GM12878 (cell line): Measurements from ENCODE around the gene PRSS8. TPM values are rescaled to one million over a fixed set of nuclear protein-coding genes. Genes with fewer than 3 reads are reported as not detected.

Source experiments
- ATAC-seq: fragments of 200-7000 bp; cut with Tn5 transposase; 3 replicates; pipeline ENCODE4 v1.9.1; 2020; ENCODE audit warnings: mild to moderate bottlenecking, moderate library complexity
- BruUV-seq: library from RNA; stranded (reverse); fragments of 400-500 nt; replicated peaks from 2 replicates; lab custom pipeline; 2021; lab: Mats Ljungman, UMichigan
- CTCF ChIA-PET: fragments of 300-600 bp; sonication (Branson Sonifier 250); formaldehyde crosslinking; extraction: SDS; loops from one replicate; lab custom pipeline; 2021; ENCODE audit warnings: inconsistent platforms; lab: Yijun Ruan, JAX
- POLR2A ChIA-PET: fragments of 350-600 bp; formaldehyde crosslinking; extraction: SDS; loops from one replicate; lab custom pipeline; 2021; ENCODE audit warnings: inconsistent platforms; lab: Charles Lee
- RAD21 ChIA-PET: fragments of 300-600 bp; sonication (Branson Sonifier 250); formaldehyde crosslinking; loops from one replicate; lab custom pipeline; 2023; ENCODE audit warnings: antibody characterized with exemption; ENCODE audit not compliant: unreplicated experiment; lab: Charles Lee
- SMC1A ChIA-PET: fragments of 300-600 bp; sonication (Branson Sonifier 250); formaldehyde crosslinking; loops from one replicate; lab custom pipeline; 2023; ENCODE audit not compliant: unreplicated experiment, uncharacterized antibody; lab: Charles Lee
- DNase-seq: peaks from one replicate; pipeline ENCODE4 v3.0.0-alpha.2; 2011; ENCODE audit warnings: low read depth, low spot score
- FAIRE-seq: peaks from 3 replicates; lab custom pipeline; 2011; peaks lifted over from hg19 to GRCh38; lab: Jason Lieb, UNC
- H2AFZ ChIP-seq: 2 replicates; pipeline ENCODE4 v1.6.0; 2011; ENCODE audit warnings: low read depth, low read length, control low read depth; ENCODE audit not compliant: control insufficient read depth
- H3K27ac ChIP-seq: 2 replicates; pipeline ENCODE4 v1.5.1; 2011; ENCODE audit warnings: control low read depth; ENCODE audit not compliant: control insufficient read depth, insufficient read depth
- H3K27me3 ChIP-seq, 2 experiments: replicated peaks in 1 of 2; 2 replicates each; pipeline versions ENCODE4 v1.6.0 to v1.6.1; 2011; ENCODE audit warnings: low read length in 1 of 2; ENCODE audit not compliant: control insufficient read depth in 2 of 2, insufficient read depth in 2 of 2
- H3K36me3 ChIP-seq, 2 experiments: 2 replicates each; pipeline ENCODE4 v1.5.1; 2011; ENCODE audit warnings: low read length in 1 of 2; ENCODE audit not compliant: control insufficient read depth in 2 of 2, insufficient read depth in 2 of 2
- H3K4me1 ChIP-seq: 2 replicates; pipeline ENCODE4 v1.6.1; 2011; ENCODE audit warnings: mild to moderate bottlenecking, low read length, moderate library complexity, mixed read lengths; ENCODE audit not compliant: control insufficient read depth, insufficient read depth
- H3K4me2 ChIP-seq: 2 replicates; pipeline ENCODE4 v1.6.0; 2011; ENCODE audit warnings: control low read depth; ENCODE audit not compliant: control insufficient read depth, insufficient read depth
- H3K4me3 ChIP-seq: fragments of 200-600 bp; sonication (generic); 2 replicates; pipeline ENCODE4 v1.5.1; 2016
- H3K79me2 ChIP-seq: 2 replicates; pipeline ENCODE4 v1.6.0; 2011; ENCODE audit warnings: low read length; ENCODE audit not compliant: control insufficient read depth, insufficient read depth
- H3K9ac ChIP-seq: 2 replicates; pipeline ENCODE4 v1.8.0; 2011; ENCODE audit warnings: low read length, control low read depth, mixed read lengths; ENCODE audit not compliant: control insufficient read depth, insufficient read depth
- H3K9me3 ChIP-seq: replicated peaks from 3 replicates; pipeline ENCODE4 v1.5.1; 2011; ENCODE audit warnings: mild to moderate bottlenecking, low read length; ENCODE audit not compliant: control insufficient read depth, insufficient read depth
- H4K20me1 ChIP-seq: 2 replicates; pipeline ENCODE4 v1.6.0; 2011; ENCODE audit not compliant: control insufficient read depth, insufficient read depth
- CBX3 ChIP-seq: fragments of 200-600 bp; sonication (generic); IDR thresholded peaks from 2 replicates; pipeline ENCODE4 v1.6.1; 2016; ENCODE audit warnings: low read depth, borderline replicate concordance
- DPF2 ChIP-seq: fragments of 450-650 bp; IDR thresholded peaks from 2 replicates; pipeline ENCODE4 v1.6.1; 2017; ENCODE audit warnings: mild to moderate bottlenecking
- NFIC ChIP-seq: IDR thresholded peaks from 2 replicates; pipeline ENCODE4 v1.6.1; 2012; ENCODE audit warnings: low read depth, mild to moderate bottlenecking, inconsistent platforms, low read length, moderate library complexity
- POLR2A ChIP-seq: IDR thresholded peaks from 2 replicates; pipeline ENCODE4 v1.6.1; 2011; ENCODE audit warnings: low read depth, mild to moderate bottlenecking, low read length
- POLR2AphosphoS5 ChIP-seq: IDR thresholded peaks from 2 replicates; pipeline ENCODE4 v1.6.1; 2011; ENCODE audit warnings: mild to moderate bottlenecking, low read length, inconsistent platforms
- RFX5 ChIP-seq: IDR thresholded peaks from 2 replicates; pipeline ENCODE4 v1.6.1; 2011; ENCODE audit warnings: low read depth, low read length, improper control_type of control experiment
- STAT1 ChIP-seq: fragments of 450-650 bp; conservative IDR thresholded peaks from 2 replicates; pipeline ENCODE4 v1.6.1; 2014; ENCODE audit warnings: antibody characterized with exemption, mild to moderate bottlenecking
- SUZ12 ChIP-seq: fragments of 200-600 bp; sonication (generic); IDR thresholded peaks from one replicate; pipeline ENCODE4 v1.6.1; 2018; ENCODE audit warnings: antibody characterized with exemption, mild to moderate bottlenecking; ENCODE audit not compliant: unreplicated experiment
- WGBS: methylation state at CpG from one replicate; pipeline ENCODE4 v1.1.6; 2016; ENCODE audit warnings: low lambda C conversion rate; ENCODE audit not compliant: insufficient replicate concordance, insufficient coverage; ENCODE audit errors: missing lambda C conversion rate; 5-methylcytosine and 5-hydroxymethylcytosine counted together
- in situ Hi-C: fragments of 300-500 bp; cut with MboI; formaldehyde crosslinking; loops from 9 replicates; pipeline ENCODE4 v1.14.3; 2018; ENCODE audit warnings: mixed read lengths
- intact Hi-C: fragments of 100-400 bp; cut with micrococcal nuclease; formaldehyde crosslinking; loops from one replicate; pipeline ENCODE4 v1.14.2; 2022; ENCODE audit not compliant: unreplicated experiment
- polyA plus RNA-seq, 11 experiments: library from polyadenylated mRNA; depleted of rRNA in 4 of 11; unstranded in 6 of 11; stranded (reverse) in 5 of 11; fragments of >200 nt; fragmentation: Nextera tagmentation in 4 of 11; fragmentation: Illumina TruSeq in 1 of 11; extraction: Ambion mirVana in 4 of 11; extraction: Trizol in 1 of 11; gene quantifications; 1 replicate in 1 of 11; 2 replicates in 10 of 11; pipeline versions ENCODE4 v1.2.1 to v1.2.3, GENCODE V29; 2011 to 2016; ENCODE audit warnings: inconsistent platforms in 2 of 11, missing spikeins in 2 of 11, low read depth in 1 of 11
- total RNA-seq, 4 experiments: library from RNA; depleted of rRNA in 3 of 4; stranded (reverse); fragments of >200 nt in 3 of 4; fragmentation: Illumina TruSeq in 1 of 4; extraction: Trizol in 1 of 4; gene quantifications; 2 replicates each; pipeline versions ENCODE4 v1.2.1 to v1.2.3, GENCODE V29; 2013 to 2021
- TF ChIP-seq, protein P1 (sequence below): fragments of 450-650 bp; IDR thresholded peaks from 2 replicates; pipeline ENCODE4 v1.6.1; 2017; ENCODE audit warnings: antibody characterized with exemption, mild to moderate bottlenecking, moderate library complexity
- TF ChIP-seq, protein P2 (sequence below): fragments of 450-650 bp; IDR thresholded peaks from 2 replicates; pipeline ENCODE4 v1.6.1; 2018; ENCODE audit warnings: borderline replicate concordance, mild to moderate bottlenecking; ENCODE audit not compliant: partially characterized antibody
- TF ChIP-seq, protein P3 (sequence below): fragments of 450-650 bp; IDR thresholded peaks from 2 replicates; pipeline ENCODE4 v1.6.1; 2017; ENCODE audit warnings: low read depth, mild to moderate bottlenecking, moderate library complexity

Gene PRSS8
- total and polyA plus RNA-seq, 10 of the 15 experiments (the other 5 are each of a cell fraction or from before 2014, with no cell fraction given), result 0.33 to 0.58 TPM; not detected in 8

DNA sequence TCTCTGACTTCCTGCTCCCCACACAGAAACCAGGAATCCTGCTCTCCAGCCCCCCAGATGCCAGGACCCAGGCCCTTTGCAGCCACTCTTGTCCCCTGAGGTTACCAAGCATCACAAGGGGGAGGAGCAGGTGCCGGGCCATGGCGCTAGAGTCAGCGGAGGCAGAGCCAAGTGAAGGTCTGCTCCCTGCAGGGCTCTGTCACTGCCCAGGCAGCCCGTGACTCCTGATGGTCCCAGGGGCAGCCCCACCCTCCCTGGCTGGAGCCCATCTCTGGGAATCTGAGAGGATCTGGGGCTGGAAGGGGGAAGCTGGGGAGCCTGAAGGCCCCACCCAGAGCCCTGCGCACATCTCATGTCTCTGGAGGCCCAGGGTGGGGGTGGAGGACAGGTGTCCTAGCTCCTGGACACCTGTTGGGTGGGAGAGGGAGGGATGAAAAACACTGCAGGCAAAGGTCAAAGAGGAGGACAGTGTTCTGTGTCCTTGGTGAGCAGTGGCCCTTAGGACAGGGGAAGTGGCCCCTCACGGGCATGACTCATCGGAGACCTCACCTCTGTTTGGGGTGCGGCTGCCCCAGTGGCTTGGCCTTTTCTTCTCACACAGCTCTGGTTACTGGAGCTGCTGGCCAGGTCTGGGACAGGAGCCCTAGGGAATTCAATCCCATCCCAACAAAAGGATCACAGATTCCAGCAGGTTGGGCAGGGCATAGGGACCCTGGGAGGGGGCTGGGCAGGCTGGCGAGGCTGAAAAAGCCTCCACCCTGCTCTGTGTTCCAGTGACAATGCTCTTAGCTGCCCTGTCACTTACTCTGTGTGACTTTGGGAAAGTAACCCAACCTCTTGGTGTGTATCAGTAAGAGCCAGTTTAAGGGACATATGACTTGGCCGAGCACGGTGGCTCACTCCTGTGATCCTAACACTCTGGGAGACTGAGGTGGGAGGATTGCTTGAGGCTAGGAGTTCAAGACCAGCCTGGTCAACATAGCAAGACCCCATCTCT is 14.7 kb upstream of the PRSS8 start, which contains the start of gene PRSS36:
Gene PRSS36, minus strand, starts transcription at position 173 of the 997 bp plus-strand sequence. Its CDS starts 31 bp downstream, at position 142.
- FAIRE-seq, result no peak
- no peak for ATAC-seq

More for the DNA sequence above, 14.7 kb upstream of the PRSS8 start, which contains the start of gene PRSS36:
- no peaks in the 10 kb centered on the region for H3K36me3 ChIP-seq
- ChIA-PET RAD21 (interaction anchor here (1.2 kb wide), 1 partner anchor 183 kb away, joined by 3 read pairs; no protein-coding TSS in a partner anchor), POLR2A (no interaction called here), CTCF (interaction anchor here (1.3 kb wide), 1 partner anchor 233 kb away, joined by 3 read pairs; no protein-coding TSS in a partner anchor), SMC1A (interaction anchor here (1.1 kb wide), 1 partner anchor 8 kb away, joined by 3 read pairs; no protein-coding TSS in a partner anchor)
- no peaks in the 10 kb centered on the region for H3K79me2 ChIP-seq
- no peaks in the 10 kb centered on the region for H3K9me3 ChIP-seq
- H3K4me3 ChIP-seq, result no peak within 1 kb of the TSS
- no peak for DNase-seq
- H2AFZ ChIP-seq, result no peak within 1 kb of the TSS
- H3K27ac ChIP-seq, result no peak within 1 kb of the TSS
- TF ChIP-seq STAT1, result no peak
- no peak for TF ChIP-seq RFX5
- TF ChIP-seq SUZ12, result no peak
- TF ChIP-seq, protein P1, sequence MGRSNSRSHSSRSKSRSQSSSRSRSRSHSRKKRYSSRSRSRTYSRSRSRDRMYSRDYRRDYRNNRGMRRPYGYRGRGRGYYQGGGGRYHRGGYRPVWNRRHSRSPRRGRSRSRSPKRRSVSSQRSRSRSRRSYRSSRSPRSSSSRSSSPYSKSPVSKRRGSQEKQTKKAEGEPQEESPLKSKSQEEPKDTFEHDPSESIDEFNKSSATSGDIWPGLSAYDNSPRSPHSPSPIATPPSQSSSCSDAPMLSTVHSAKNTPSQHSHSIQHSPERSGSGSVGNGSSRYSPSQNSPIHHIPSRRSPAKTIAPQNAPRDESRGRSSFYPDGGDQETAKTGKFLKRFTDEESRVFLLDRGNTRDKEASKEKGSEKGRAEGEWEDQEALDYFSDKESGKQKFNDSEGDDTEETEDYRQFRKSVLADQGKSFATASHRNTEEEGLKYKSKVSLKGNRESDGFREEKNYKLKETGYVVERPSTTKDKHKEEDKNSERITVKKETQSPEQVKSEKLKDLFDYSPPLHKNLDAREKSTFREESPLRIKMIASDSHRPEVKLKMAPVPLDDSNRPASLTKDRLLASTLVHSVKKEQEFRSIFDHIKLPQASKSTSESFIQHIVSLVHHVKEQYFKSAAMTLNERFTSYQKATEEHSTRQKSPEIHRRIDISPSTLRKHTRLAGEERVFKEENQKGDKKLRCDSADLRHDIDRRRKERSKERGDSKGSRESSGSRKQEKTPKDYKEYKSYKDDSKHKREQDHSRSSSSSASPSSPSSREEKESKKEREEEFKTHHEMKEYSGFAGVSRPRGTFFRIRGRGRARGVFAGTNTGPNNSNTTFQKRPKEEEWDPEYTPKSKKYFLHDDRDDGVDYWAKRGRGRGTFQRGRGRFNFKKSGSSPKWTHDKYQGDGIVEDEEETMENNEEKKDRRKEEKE, result no peak
- no peak for TF ChIP-seq POLR2A
- TF ChIP-seq NFIC, result no peak
- TF ChIP-seq, protein P2, sequence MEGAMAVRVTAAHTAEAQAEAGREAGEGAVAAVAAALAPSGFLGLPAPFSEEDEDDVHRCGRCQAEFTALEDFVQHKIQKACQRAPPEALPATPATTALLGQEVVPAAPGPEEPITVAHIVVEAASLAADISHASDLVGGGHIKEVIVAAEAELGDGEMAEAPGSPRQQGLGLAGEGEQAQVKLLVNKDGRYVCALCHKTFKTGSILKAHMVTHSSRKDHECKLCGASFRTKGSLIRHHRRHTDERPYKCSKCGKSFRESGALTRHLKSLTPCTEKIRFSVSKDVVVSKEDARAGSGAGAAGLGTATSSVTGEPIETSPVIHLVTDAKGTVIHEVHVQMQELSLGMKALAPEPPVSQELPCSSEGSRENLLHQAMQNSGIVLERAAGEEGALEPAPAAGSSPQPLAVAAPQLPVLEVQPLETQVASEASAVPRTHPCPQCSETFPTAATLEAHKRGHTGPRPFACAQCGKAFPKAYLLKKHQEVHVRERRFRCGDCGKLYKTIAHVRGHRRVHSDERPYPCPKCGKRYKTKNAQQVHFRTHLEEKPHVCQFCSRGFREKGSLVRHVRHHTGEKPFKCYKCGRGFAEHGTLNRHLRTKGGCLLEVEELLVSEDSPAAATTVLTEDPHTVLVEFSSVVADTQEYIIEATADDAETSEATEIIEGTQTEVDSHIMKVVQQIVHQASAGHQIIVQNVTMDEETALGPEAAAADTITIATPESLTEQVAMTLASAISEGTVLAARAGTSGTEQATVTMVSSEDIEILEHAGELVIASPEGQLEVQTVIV, result no peak
- TF ChIP-seq CBX3, result no peak
- TF ChIP-seq, protein P3, sequence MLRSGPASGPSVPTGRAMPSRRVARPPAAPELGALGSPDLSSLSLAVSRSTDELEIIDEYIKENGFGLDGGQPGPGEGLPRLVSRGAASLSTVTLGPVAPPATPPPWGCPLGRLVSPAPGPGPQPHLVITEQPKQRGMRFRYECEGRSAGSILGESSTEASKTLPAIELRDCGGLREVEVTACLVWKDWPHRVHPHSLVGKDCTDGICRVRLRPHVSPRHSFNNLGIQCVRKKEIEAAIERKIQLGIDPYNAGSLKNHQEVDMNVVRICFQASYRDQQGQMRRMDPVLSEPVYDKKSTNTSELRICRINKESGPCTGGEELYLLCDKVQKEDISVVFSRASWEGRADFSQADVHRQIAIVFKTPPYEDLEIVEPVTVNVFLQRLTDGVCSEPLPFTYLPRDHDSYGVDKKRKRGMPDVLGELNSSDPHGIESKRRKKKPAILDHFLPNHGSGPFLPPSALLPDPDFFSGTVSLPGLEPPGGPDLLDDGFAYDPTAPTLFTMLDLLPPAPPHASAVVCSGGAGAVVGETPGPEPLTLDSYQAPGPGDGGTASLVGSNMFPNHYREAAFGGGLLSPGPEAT, result no peak
- no peak for TF ChIP-seq DPF2
- no peak for TF ChIP-seq POLR2AphosphoS5
- no peaks in the 10 kb centered on the region for H3K27me3 ChIP-seq
- BruUV-seq, result no TSS peak
- peaks cover 3% of the 10 kb centered on the region; the same call in 1 of the 2 replicates for H4K20me1 ChIP-seq
- no peak within 1 kb of the TSS for H3K4me2 ChIP-seq
- H3K4me1 ChIP-seq, result no peaks in the 10 kb centered on the region
- in situ Hi-C loops (loop anchor here (10.0 kb wide), 1 partner anchor 725 kb away; the partner anchor contains the start of gene ZNF267), intact Hi-C loops (no loop called here)
- no peak within 1 kb of the TSS for H3K9ac ChIP-seq
- 57% methylated on average over 11 of the region's 11 CpGs for WGBS
